ENCODE results near the gene MGST2. TPM values are rescaled to one million over a fixed set of nuclear protein-coding genes. Genes with fewer than 3 reads are reported as not detected.

The MGST2 gene
- polyA plus RNA-seq, 3 donors: 41.7 to 221 (median 153) TPM

- Histone ChIP-seq H3K9ac (ENCODE audit: insufficient read depth, low read length, poor library complexity, severe bottlenecking) (no peak overlapping the region), H3K9me3 (replicated peaks in 1 of 2; ENCODE audit: control insufficient read depth in 1 of 2, insufficient read depth in 1 of 2, low read length in 2 of 2) (no peaks in the 10 kb centered on the region), H3K4me3 (replicated peaks in 1 of 3; ENCODE audit: low read depth in 2 of 3, low read length in 3 of 3) (no peak overlapping the region), H3K79me2 (ENCODE audit: insufficient read depth, low read length) (peaks cover 76% of the 10 kb centered on the region), H2AFZ (ENCODE audit: insufficient read depth, low read depth, low read length, poor library complexity, severe bottlenecking) (no peak overlapping the region), H3K4me2 (replicated peaks; ENCODE audit: extremely low read depth, low read length, poor library complexity, severe bottlenecking) (no peak overlapping the region), H3K36me3 (replicated peaks in 1 of 2; ENCODE audit: control insufficient read depth in 1 of 2, insufficient read depth in 2 of 2, low read length in 2 of 2) (peaks cover 4 to 30% of the 10 kb centered on the region in 2 donors), H4K20me1 (ENCODE audit: insufficient read depth, low read length) (no peaks in the 10 kb centered on the region), H3K27me3 (ENCODE audit: control insufficient read depth in 2 of 2, insufficient read depth in 2 of 2, low read length in 2 of 2) (no peaks in the 10 kb centered on the region), H3K4me1 (ENCODE audit: control insufficient read depth in 1 of 2, insufficient read depth in 2 of 2, low read length in 2 of 2) (peaks cover 44 to 59% of the 10 kb centered on the region in 2 donors), H3K27ac (ENCODE audit: low read depth in 1 of 2, low read length in 2 of 2) (peak overlapping the region in 1 of 2 donors; percentile 26)
- peaks cover 64% of the 10 kb centered on the region for H3K4me1 Mint-ChIP-seq
- peaks cover 35 to 50% of the 10 kb centered on the region in 2 donors for H3K36me3 Mint-ChIP-seq
- peak overlapping the region in 6 of 7 donors; percentile 30 to 63 (median 45) for H3K27ac Mint-ChIP-seq
- intact Hi-C loops (cut with micrococcal nuclease): no loop called here
- WGBS (ENCODE audit: insufficient coverage): no CpG with 5 or more reads among the region's 1 CpG
- no peak for DNase-seq
- TF ChIP-seq CTCF (IDR thresholded peaks at IDR 0.05): no peak
- peaks cover 0 to 3% (median 0%) of the 10 kb centered on the region in 7 donors for H3K9me3 Mint-ChIP-seq
- no peak overlapping the region for H3K4me3 Mint-ChIP-seq
- H3K27me3 Mint-ChIP-seq (ENCODE audit: low read depth in 3 of 3): peaks cover 0 to 1% (median 0%) of the 10 kb centered on the region in 3 donors
Observed at GRCh38 chr4:139686130-139686529, 20.5 kb downstream of the MGST2 start.

GRCh38 chr4:139686988-139687387 lies 21.4 kb downstream of the MGST2 start:
- TF ChIP-seq CTCF (IDR thresholded peaks at IDR 0.05): no peak
- Histone ChIP-seq H3K27me3 (ENCODE audit: control insufficient read depth in 2 of 2, insufficient read depth in 2 of 2, low read length in 2 of 2) (no peaks in the 10 kb centered on the region), H2AFZ (ENCODE audit: insufficient read depth, low read depth, low read length, poor library complexity, severe bottlenecking) (no peak overlapping the region), H3K4me2 (replicated peaks; ENCODE audit: extremely low read depth, low read length, poor library complexity, severe bottlenecking) (no peak overlapping the region), H3K36me3 (replicated peaks in 1 of 2; ENCODE audit: control insufficient read depth in 1 of 2, insufficient read depth in 2 of 2, low read length in 2 of 2) (peaks cover 4 to 24% of the 10 kb centered on the region in 2 donors), H3K9me3 (replicated peaks in 1 of 2; ENCODE audit: control insufficient read depth in 1 of 2, insufficient read depth in 1 of 2, low read length in 2 of 2) (no peaks in the 10 kb centered on the region), H3K4me1 (ENCODE audit: control insufficient read depth in 1 of 2, insufficient read depth in 2 of 2, low read length in 2 of 2) (peaks cover 47 to 67% of the 10 kb centered on the region in 2 donors), H3K79me2 (ENCODE audit: insufficient read depth, low read length) (peaks cover 76% of the 10 kb centered on the region), H3K27ac (ENCODE audit: low read depth in 1 of 2, low read length in 2 of 2) (no peak overlapping the region), H4K20me1 (ENCODE audit: insufficient read depth, low read length) (no peaks in the 10 kb centered on the region), H3K4me3 (replicated peaks in 1 of 3; ENCODE audit: low read depth in 2 of 3, low read length in 3 of 3) (no peak overlapping the region), H3K9ac (ENCODE audit: insufficient read depth, low read length, poor library complexity, severe bottlenecking) (no peak overlapping the region)
- intact Hi-C loops (cut with micrococcal nuclease): no loop called here
- no peaks in the 10 kb centered on the region for H3K27me3 Mint-ChIP-seq (ENCODE audit: low read depth in 3 of 3)
- peaks cover 67% of the 10 kb centered on the region for H3K4me1 Mint-ChIP-seq
- H3K4me3 Mint-ChIP-seq: no peak overlapping the region
- H3K27ac Mint-ChIP-seq: no peak overlapping the region
- peaks cover 29 to 45% of the 10 kb centered on the region in 2 donors for H3K36me3 Mint-ChIP-seq
- WGBS (ENCODE audit: insufficient coverage): 100% methylated on average over 1 of the region's 3 CpGs
- no peak for DNase-seq
- peaks cover 0 to 3% (median 0%) of the 10 kb centered on the region in 7 donors for H3K9me3 Mint-ChIP-seq

Measured in CD14-positive monocyte (primary cell).